OCI-LY7 (cell line): ENCODE results near the gene CRX.

Experiments
- EZH2phosphoT487 ChIP-seq: fragments of 200-600 bp; sonication (generic); IDR thresholded peaks from 2 replicates; pipeline ENCODE4 v1.6.1; 2018; ENCODE audit warnings: low read depth, borderline replicate concordance, mild to moderate bottlenecking, mixed run types, antibody characterized with exemption, low read length, moderate library complexity, mixed read lengths
- TF ChIP-seq, protein P1 (sequence below): fragments of 200-600 bp; sonication (generic); conservative IDR thresholded peaks from 2 replicates; pipeline ENCODE4 v1.5.1; 2014; ENCODE audit warnings: mild to moderate bottlenecking, antibody characterized with exemption, low read length, moderate library complexity, mixed read lengths

DNA sequence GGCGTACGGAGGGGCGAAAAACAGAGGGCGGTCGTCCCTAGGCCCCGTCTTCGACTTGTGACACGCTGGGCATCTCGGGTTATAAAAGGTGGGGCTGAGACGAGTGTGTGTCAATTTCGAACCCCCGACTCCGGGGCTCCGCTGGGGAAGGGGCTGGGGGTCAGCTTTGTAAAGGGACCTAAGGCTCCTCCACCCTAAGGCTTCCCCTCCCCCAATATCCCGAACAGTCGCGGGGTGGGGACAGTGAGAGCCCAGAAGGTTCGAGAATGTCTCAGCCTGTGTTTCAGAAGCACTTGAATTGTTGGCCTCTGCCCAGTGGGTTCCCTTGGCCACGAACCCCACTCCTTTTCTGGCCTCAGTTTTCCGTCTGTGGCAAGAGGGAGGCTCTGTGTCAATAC lies 42.8 kb upstream of the CRX start:
- TF ChIP-seq, protein P1, sequence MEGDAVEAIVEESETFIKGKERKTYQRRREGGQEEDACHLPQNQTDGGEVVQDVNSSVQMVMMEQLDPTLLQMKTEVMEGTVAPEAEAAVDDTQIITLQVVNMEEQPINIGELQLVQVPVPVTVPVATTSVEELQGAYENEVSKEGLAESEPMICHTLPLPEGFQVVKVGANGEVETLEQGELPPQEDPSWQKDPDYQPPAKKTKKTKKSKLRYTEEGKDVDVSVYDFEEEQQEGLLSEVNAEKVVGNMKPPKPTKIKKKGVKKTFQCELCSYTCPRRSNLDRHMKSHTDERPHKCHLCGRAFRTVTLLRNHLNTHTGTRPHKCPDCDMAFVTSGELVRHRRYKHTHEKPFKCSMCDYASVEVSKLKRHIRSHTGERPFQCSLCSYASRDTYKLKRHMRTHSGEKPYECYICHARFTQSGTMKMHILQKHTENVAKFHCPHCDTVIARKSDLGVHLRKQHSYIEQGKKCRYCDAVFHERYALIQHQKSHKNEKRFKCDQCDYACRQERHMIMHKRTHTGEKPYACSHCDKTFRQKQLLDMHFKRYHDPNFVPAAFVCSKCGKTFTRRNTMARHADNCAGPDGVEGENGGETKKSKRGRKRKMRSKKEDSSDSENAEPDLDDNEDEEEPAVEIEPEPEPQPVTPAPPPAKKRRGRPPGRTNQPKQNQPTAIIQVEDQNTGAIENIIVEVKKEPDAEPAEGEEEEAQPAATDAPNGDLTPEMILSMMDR, result no peak
- no peak for TF ChIP-seq EZH2phosphoT487
